ENCODE measurements around the gene PSME3IP1. TPM values are rescaled to one million over a fixed set of nuclear protein-coding genes. Genes with fewer than 3 reads are reported as not detected.

PSME3IP1 gene
- total and polyA plus RNA-seq, 5 experiments from 2014 or later = 66.0 to 158 (median 81.4) TPM

GRCh38 chr16:57138281-57138935 lies 47.4 kb downstream of the PSME3IP1 start:
- peak in 1 of 10 donors; percentile 46 for DNase-seq
- H3K9me3 Mint-ChIP-seq = no peaks in the 10 kb centered on the region
- H3K27me3 Mint-ChIP-seq = no peaks in the 10 kb centered on the region
- H3K4me1 Mint-ChIP-seq = peaks cover 49 to 93% (median 81%) of the 10 kb centered on the region in 4 donors
- H3K36me3 Mint-ChIP-seq = peaks cover 0 to 27% (median 0%) of the 10 kb centered on the region in 3 donors
- peak overlapping the region; percentile 64 to 93 (median 80) for H3K27ac Mint-ChIP-seq
- ATAC-seq = no peak
- POLR2A ChIA-PET = no interaction called here
- peak overlapping the region in 2 of 10 donors; percentile 6 to 47 for H3K4me3 Mint-ChIP-seq

- no peaks in the 10 kb centered on the region for H3K27me3 Mint-ChIP-seq
- DNase-seq (peak in 1 of 10 donors; percentile 40), ATAC-seq (no peak)
- H3K27ac Mint-ChIP-seq = peak overlapping the region; percentile 64 to 93 (median 80)
- POLR2A ChIA-PET = interaction anchor here (1.1 to 1.4 kb wide), 2 partner anchors 9 to 17 kb away, joined by 3 to 6 read pairs; no protein-coding TSS in a partner anchor
- peaks cover 0 to 27% (median 0%) of the 10 kb centered on the region in 3 donors for H3K36me3 Mint-ChIP-seq
- H3K4me1 Mint-ChIP-seq = peaks cover 50 to 94% (median 84%) of the 10 kb centered on the region in 4 donors
- H3K9me3 Mint-ChIP-seq = no peaks in the 10 kb centered on the region
- H3K4me3 Mint-ChIP-seq = peak overlapping the region in 2 of 10 donors; percentile 6 to 21
Observed at GRCh38 chr16:57137566-57138273, 48.1 kb downstream of the PSME3IP1 start.

- peak in 1 of 10 donors; percentile 38 for DNase-seq
- POLR2A ChIA-PET = interaction anchor here (1.1 to 1.4 kb wide), 2 partner anchors 8 to 16 kb away, joined by 3 to 6 read pairs; no protein-coding TSS in a partner anchor
- H3K4me1 Mint-ChIP-seq = peaks cover 46 to 94% (median 84%) of the 10 kb centered on the region in 4 donors
Observed at GRCh38 chr16:57137043-57137442, 48.8 kb downstream of the PSME3IP1 start.

GRCh38 chr16:57134982-57135381 lies 50.9 kb downstream of the PSME3IP1 start:
- H3K36me3 Mint-ChIP-seq = peaks cover 0 to 27% (median 0%) of the 10 kb centered on the region in 3 donors
- POLR2A ChIA-PET = interaction anchor here (0.8 to 5.3 kb wide), 10 partner anchors 8 to 203 kb away, joined by 3 to 30 read pairs (median 4); partner anchors contain the start of genes CPNE2 and HERPUD1
- DNase-seq = peak in 9 of 10 donors; percentile 13 to 67 (median 37)

More at GRCh38 chr16:57137043-57137442, 48.8 kb downstream of the PSME3IP1 start:
- no peak for ATAC-seq
- peak overlapping the region in 9 of 10 donors; percentile 29 to 97 (median 80) for H3K27ac Mint-ChIP-seq
- H3K27me3 Mint-ChIP-seq = no peaks in the 10 kb centered on the region
- H3K36me3 Mint-ChIP-seq = peaks cover 0 to 27% (median 0%) of the 10 kb centered on the region in 3 donors
- H3K9me3 Mint-ChIP-seq = no peaks in the 10 kb centered on the region
- H3K4me3 Mint-ChIP-seq = peak overlapping the region in 1 of 10 donors; percentile 29

GRCh38 chr16:57133886-57134285 lies 52.0 kb downstream of the PSME3IP1 start:
- Mint-ChIP-seq H3K27ac (peak overlapping the region; percentile 89 to 98 (median 97)), H3K27me3 (no peaks in the 10 kb centered on the region), H3K4me1 (peaks cover 55 to 93% (median 87%) of the 10 kb centered on the region in 4 donors), H3K4me3 (peak overlapping the region; percentile 79 to 93 (median 89)), H3K9me3 (no peaks in the 10 kb centered on the region), H3K36me3 (peaks cover 0 to 23% (median 0%) of the 10 kb centered on the region in 3 donors)
- POLR2A ChIA-PET = interaction anchor here (0.6 to 5.3 kb wide), 12 partner anchors 7 to 426 kb away, joined by 3 to 30 read pairs (median 4); partner anchors contain the start of gene CPNE2
- peak in 1 of 10 donors; percentile 60 for DNase-seq
- peak; percentile 9 to 11 for ATAC-seq

More at GRCh38 chr16:57134982-57135381, 50.9 kb downstream of the PSME3IP1 start:
- peaks cover 52 to 93% (median 88%) of the 10 kb centered on the region in 4 donors for H3K4me1 Mint-ChIP-seq
- peak overlapping the region; percentile 79 to 93 (median 89) for H3K4me3 Mint-ChIP-seq
- H3K9me3 Mint-ChIP-seq = no peaks in the 10 kb centered on the region
- H3K27ac Mint-ChIP-seq = peak overlapping the region; percentile 89 to 98 (median 97)
- ATAC-seq = peak; percentile 70 to 79
- no peaks in the 10 kb centered on the region for H3K27me3 Mint-ChIP-seq

- DNase-seq (peak in 1 of 10 donors; percentile 4), ATAC-seq (no peak)
- POLR2A ChIA-PET = interaction anchor here (0.8 to 5.3 kb wide), 3 partner anchors 10 to 105 kb away, joined by 3 to 30 read pairs (median 5); no protein-coding TSS in a partner anchor
- Mint-ChIP-seq H3K9me3 (no peaks in the 10 kb centered on the region), H3K27ac (peak overlapping the region; percentile 89 to 98 (median 97)), H3K27me3 (no peaks in the 10 kb centered on the region), H3K36me3 (peaks cover 0 to 16% (median 0%) of the 10 kb centered on the region in 3 donors), H3K4me1 (peaks cover 51 to 93% (median 86%) of the 10 kb centered on the region in 4 donors), H3K4me3 (peak overlapping the region in 8 of 10 donors; percentile 76 to 93 (median 84))
Observed at GRCh38 chr16:57133031-57133430, 52.8 kb downstream of the PSME3IP1 start.

- Mint-ChIP-seq H3K27me3 (no peaks in the 10 kb centered on the region), H3K36me3 (peaks cover 0 to 12% (median 0%) of the 10 kb centered on the region in 3 donors), H3K4me1 (peaks cover 53 to 95% (median 88%) of the 10 kb centered on the region in 4 donors), H3K9me3 (no peaks in the 10 kb centered on the region), H3K4me3 (peak overlapping the region; percentile 24 to 93 (median 84)), H3K27ac (peak overlapping the region; percentile 89 to 98 (median 97))
- ATAC-seq (no peak), DNase-seq (peak in 1 of 10 donors; percentile 61)
- POLR2A ChIA-PET = interaction anchor here (1.3 to 5.3 kb wide), 2 partner anchors 11 to 110 kb away, joined by 6 to 30 read pairs; no protein-coding TSS in a partner anchor
Observed at GRCh38 chr16:57132470-57132869, 53.4 kb downstream of the PSME3IP1 start.

- ATAC-seq = peak; percentile 8 to 25
- H3K36me3 Mint-ChIP-seq = peaks cover 0 to 3% (median 0%) of the 10 kb centered on the region in 3 donors
- H3K27ac Mint-ChIP-seq = peak overlapping the region; percentile 89 to 98 (median 97)
- H3K9me3 Mint-ChIP-seq = no peaks in the 10 kb centered on the region
- H3K4me1 Mint-ChIP-seq = peaks cover 62 to 99% (median 94%) of the 10 kb centered on the region in 4 donors
- H3K4me3 Mint-ChIP-seq = peak overlapping the region; percentile 79 to 93 (median 86)
- POLR2A ChIA-PET = interaction anchor here (0.6 to 5.3 kb wide), 6 partner anchors 12 to 142 kb away, joined by 3 to 30 read pairs (median 3); partner anchors contain the start of gene NLRC5
- peak in 5 of 10 donors; percentile 38 to 67 (median 39) for DNase-seq
- no peaks in the 10 kb centered on the region for H3K27me3 Mint-ChIP-seq
Observed at GRCh38 chr16:57131351-57131970, 54.4 kb downstream of the PSME3IP1 start.

GRCh38 chr16:57130950-57131321 lies 54.9 kb downstream of the PSME3IP1 start:
- POLR2A ChIA-PET = interaction anchor here (0.6 to 5.3 kb wide), 5 partner anchors 12 to 141 kb away, joined by 3 to 30 read pairs (median 3); partner anchors contain the start of gene NLRC5
- DNase-seq = no peak
- H3K4me3 Mint-ChIP-seq = peak overlapping the region; percentile 79 to 93 (median 86)
- no peaks in the 10 kb centered on the region for H3K27me3 Mint-ChIP-seq
- peak overlapping the region; percentile 89 to 98 (median 97) for H3K27ac Mint-ChIP-seq
- no peaks in the 10 kb centered on the region for H3K9me3 Mint-ChIP-seq
- no peak for ATAC-seq
- peaks cover 62 to 99% (median 94%) of the 10 kb centered on the region in 4 donors for H3K4me1 Mint-ChIP-seq
- H3K36me3 Mint-ChIP-seq = no peaks in the 10 kb centered on the region

- peak overlapping the region; percentile 89 to 99 (median 97) for H3K27ac Mint-ChIP-seq
- H3K27me3 Mint-ChIP-seq = no peaks in the 10 kb centered on the region
- no peaks in the 10 kb centered on the region for H3K9me3 Mint-ChIP-seq
- H3K4me1 Mint-ChIP-seq = peaks cover 67 to 99% (median 90%) of the 10 kb centered on the region in 4 donors
- DNase-seq (peak; percentile 36 to 87 (median 69)), ATAC-seq (peak; percentile 76 to 87)
- H3K36me3 Mint-ChIP-seq = no peaks in the 10 kb centered on the region
- H3K4me3 Mint-ChIP-seq = peak overlapping the region; percentile 79 to 94 (median 88)
- POLR2A ChIA-PET = interaction anchor here (0.7 to 1.5 kb wide), 8 partner anchors 8 to 331 kb away, joined by 3 to 10 read pairs (median 4); partner anchors contain the start of genes PSME3IP1 and RSPRY1
Observed at GRCh38 chr16:57128771-57129389, 57.0 kb downstream of the PSME3IP1 start.

- H3K36me3 Mint-ChIP-seq = no peaks in the 10 kb centered on the region
- no peaks in the 10 kb centered on the region for H3K27me3 Mint-ChIP-seq
- POLR2A ChIA-PET = interaction anchor here (0.7 to 2.8 kb wide), 8 partner anchors 7 to 58 kb away, joined by 3 to 16 read pairs (median 6); partner anchors contain the start of genes PSME3IP1 and RSPRY1
- no peak for DNase-seq
- peaks cover 69 to 99% (median 91%) of the 10 kb centered on the region in 4 donors for H3K4me1 Mint-ChIP-seq
- H3K27ac Mint-ChIP-seq = peak overlapping the region; percentile 89 to 98 (median 96)
- no peak for ATAC-seq
- peak overlapping the region in 9 of 10 donors; percentile 10 to 76 (median 61) for H3K4me3 Mint-ChIP-seq
- no peaks in the 10 kb centered on the region for H3K9me3 Mint-ChIP-seq
Observed at GRCh38 chr16:57127836-57128235, 58.0 kb downstream of the PSME3IP1 start.
